Panc1 (cell line): ENCODE data around the gene CCDC182.

Experiments
- CTCF ChIP-seq: fragments of 450-650 bp; IDR thresholded peaks from 2 replicates; pipeline ENCODE4 v1.5.1; 2017; ENCODE audit warnings: mild to moderate bottlenecking
- POLR2AphosphoS5 ChIP-seq: IDR thresholded peaks from 2 replicates; pipeline ENCODE4 v1.6.1; 2012; ENCODE audit warnings: mild to moderate bottlenecking, low read depth, low read length, moderate library complexity
- REST ChIP-seq, 2 experiments: IDR thresholded peaks; 2 replicates each; pipeline ENCODE4 v1.6.1; 2011 to 2012; ENCODE audit warnings: low read depth in 2 of 2, control low read depth in 1 of 2, low read length in 1 of 2, mild to moderate bottlenecking in 1 of 2, moderate library complexity in 1 of 2; ENCODE audit not compliant: insufficient read depth in 1 of 2
- SIN3A ChIP-seq: IDR thresholded peaks from 2 replicates; pipeline ENCODE4 v1.6.1; 2012; ENCODE audit warnings: low read depth, mild to moderate bottlenecking, low read length, moderate library complexity, borderline replicate concordance; ENCODE audit not compliant: insufficient read depth

- no peak for TF ChIP-seq REST (IDR thresholded peaks at IDR 0.05; ENCODE audit: insufficient read depth in 1 of 2, low read depth in 2 of 2, low read length in 1 of 2)
- TF ChIP-seq POLR2AphosphoS5: no peak
- no peak for TF ChIP-seq CTCF
- no peak for TF ChIP-seq SIN3A
Measured at GRCh38 chr17:57697197-57697596, 47.9 kb downstream of the CCDC182 start.
